ENCODE measurements around the gene FHIP2A.

- TF ChIP-seq CTCF (IDR thresholded peaks at IDR 0.05; ENCODE audit: low read length) = no peak
- TF ChIP-seq EZH2 (IDR thresholded peaks at IDR 0.05; ENCODE audit: borderline replicate concordance, low read length) = no peak
These were observed 9.7 kb downstream of the FHIP2A start for GRCh38 chr10:114831186-114831867.
